Esophagus squamous epithelium (tissue), 5 donors: ENCODE data around the gene SYT17. TPM values are rescaled to one million over a fixed set of nuclear protein-coding genes. Genes with fewer than 3 reads are reported as not detected.

Experiments used
- DNase-seq: peaks from one replicate; lab custom pipeline; 2025; lab: John Stamatoyannopoulos, UW
- H3K27ac ChIP-seq, 4 donors: fragments of 200-600 bp; sonication (generic); one replicate each; pipeline ENCODE4 v1.5.1; 2016 to 2019; ENCODE audit warnings: mild to moderate bottlenecking in 1 of 4
- H3K27me3 ChIP-seq, 4 donors: fragments of 200-600 bp; sonication (generic); 1 replicate in 3 of 4; 2 replicates in 1 of 4; pipeline versions ENCODE4 v1.5.1 to v1.6.0; 2017 to 2021; ENCODE audit warnings: antibody characterized with exemption in 1 of 4
- H3K36me3 ChIP-seq, 3 donors: fragments of 200-600 bp; sonication (generic); one replicate each; pipeline ENCODE4 v1.5.1; 2016 to 2019
- H3K4me1 ChIP-seq, 3 donors: fragments of 200-600 bp; sonication (generic); one replicate each; pipeline ENCODE4 v1.5.1; 2017 to 2019
- H3K4me3 ChIP-seq, 4 donors: fragments of 200-600 bp; sonication (generic); 1 replicate in 3 of 4; 2 replicates in 1 of 4; pipeline ENCODE4 v1.5.1; 2016 to 2019; ENCODE audit warnings: mild to moderate bottlenecking in 2 of 4, moderate library complexity in 1 of 4
- H3K9me3 ChIP-seq, 3 donors: fragments of 200-600 bp; sonication (generic); one replicate each; pipeline ENCODE4 v1.5.1; 2016 to 2019
- POLR2A ChIP-seq, 4 donors: fragments of 450-650 bp; IDR thresholded peaks; one replicate each; pipeline ENCODE4 v1.6.1; 2017; ENCODE audit warnings: antibody characterized with exemption in 4 of 4, mild to moderate bottlenecking in 4 of 4, moderate library complexity in 3 of 4
- WGBS, 2 donors: methylation state at CpG; one replicate each; pipeline ENCODE4 v1.1.5; 2018; 5-methylcytosine and 5-hydroxymethylcytosine counted together
- intact Hi-C: fragments of 100-400 bp; cut with DNase I; formaldehyde crosslinking; loops from one replicate; pipeline ENCODE4 v1.15.0; 2022
- total RNA-seq, 4 donors: library from RNA; depleted of rRNA; stranded (reverse); fragments of >200 nt; gene quantifications; one replicate each; pipeline ENCODE4 v1.1.0, GENCODE V29; 2016
- TF ChIP-seq, protein P1 (sequence below), 6 experiments: fragments of 450-650 bp in 4 of 6; fragments of 200-600 bp in 2 of 6; sonication (generic) in 2 of 6; IDR thresholded peaks; one replicate each; pipeline ENCODE4 v1.5.1; 2016 to 2019; ENCODE audit warnings: antibody characterized with exemption in 6 of 6, mild to moderate bottlenecking in 4 of 6, moderate library complexity in 4 of 6
- donor health status: DM: yes; HTN: yes; CAD: no.

SYT17 gene
- total RNA-seq, 4 donors from 2014 or later = 0.88 to 7.6 (median 4.7) TPM

DNA sequence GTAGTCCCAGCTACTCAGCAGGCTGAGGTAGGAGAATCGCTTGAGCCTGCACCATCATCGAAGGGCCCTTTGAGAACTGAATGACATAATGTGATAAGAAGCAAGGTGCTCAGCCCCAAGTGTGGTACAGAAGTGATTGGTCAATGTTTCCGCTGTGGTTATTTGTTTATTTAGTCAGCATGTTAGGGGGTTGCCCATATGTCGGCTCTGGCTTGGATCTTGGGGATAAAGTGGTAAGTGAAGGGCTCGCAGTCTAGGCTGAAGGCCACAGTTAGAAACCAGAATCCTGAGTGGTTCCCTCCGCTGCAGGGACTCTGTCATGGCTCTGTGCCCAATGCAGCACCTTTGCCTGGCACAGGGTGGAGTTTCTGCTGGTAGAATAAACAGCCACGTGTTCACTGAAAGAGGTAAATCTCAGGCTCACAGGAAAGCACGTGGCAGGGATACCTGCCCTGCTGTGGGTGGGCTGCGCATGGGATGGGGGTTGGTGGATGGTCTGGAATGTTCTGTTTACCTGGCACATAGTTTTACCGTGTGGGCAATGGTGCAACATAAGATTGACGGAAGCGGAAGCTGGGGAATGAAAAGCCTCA is 35.4 kb downstream of the SYT17 start:
- Histone ChIP-seq H3K9me3 (no peaks in the 10 kb centered on the region), H3K4me3 (no peak overlapping the region), H3K27ac (no peak overlapping the region), H3K27me3 (no peaks in the 10 kb centered on the region), H3K4me1 (no peaks in the 10 kb centered on the region), H3K36me3 (no peaks in the 10 kb centered on the region)
- no peak for DNase-seq
- intact Hi-C loops = no loop called here
- TF ChIP-seq, protein P1, sequence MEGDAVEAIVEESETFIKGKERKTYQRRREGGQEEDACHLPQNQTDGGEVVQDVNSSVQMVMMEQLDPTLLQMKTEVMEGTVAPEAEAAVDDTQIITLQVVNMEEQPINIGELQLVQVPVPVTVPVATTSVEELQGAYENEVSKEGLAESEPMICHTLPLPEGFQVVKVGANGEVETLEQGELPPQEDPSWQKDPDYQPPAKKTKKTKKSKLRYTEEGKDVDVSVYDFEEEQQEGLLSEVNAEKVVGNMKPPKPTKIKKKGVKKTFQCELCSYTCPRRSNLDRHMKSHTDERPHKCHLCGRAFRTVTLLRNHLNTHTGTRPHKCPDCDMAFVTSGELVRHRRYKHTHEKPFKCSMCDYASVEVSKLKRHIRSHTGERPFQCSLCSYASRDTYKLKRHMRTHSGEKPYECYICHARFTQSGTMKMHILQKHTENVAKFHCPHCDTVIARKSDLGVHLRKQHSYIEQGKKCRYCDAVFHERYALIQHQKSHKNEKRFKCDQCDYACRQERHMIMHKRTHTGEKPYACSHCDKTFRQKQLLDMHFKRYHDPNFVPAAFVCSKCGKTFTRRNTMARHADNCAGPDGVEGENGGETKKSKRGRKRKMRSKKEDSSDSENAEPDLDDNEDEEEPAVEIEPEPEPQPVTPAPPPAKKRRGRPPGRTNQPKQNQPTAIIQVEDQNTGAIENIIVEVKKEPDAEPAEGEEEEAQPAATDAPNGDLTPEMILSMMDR (IDR thresholded peaks at IDR 0.05) = no peak
- no peak for TF ChIP-seq POLR2A (IDR thresholded peaks at IDR 0.05)
- 64 to 74% methylated on average over 11 of the region's 12 CpGs for WGBS, 2 donors

DNA sequence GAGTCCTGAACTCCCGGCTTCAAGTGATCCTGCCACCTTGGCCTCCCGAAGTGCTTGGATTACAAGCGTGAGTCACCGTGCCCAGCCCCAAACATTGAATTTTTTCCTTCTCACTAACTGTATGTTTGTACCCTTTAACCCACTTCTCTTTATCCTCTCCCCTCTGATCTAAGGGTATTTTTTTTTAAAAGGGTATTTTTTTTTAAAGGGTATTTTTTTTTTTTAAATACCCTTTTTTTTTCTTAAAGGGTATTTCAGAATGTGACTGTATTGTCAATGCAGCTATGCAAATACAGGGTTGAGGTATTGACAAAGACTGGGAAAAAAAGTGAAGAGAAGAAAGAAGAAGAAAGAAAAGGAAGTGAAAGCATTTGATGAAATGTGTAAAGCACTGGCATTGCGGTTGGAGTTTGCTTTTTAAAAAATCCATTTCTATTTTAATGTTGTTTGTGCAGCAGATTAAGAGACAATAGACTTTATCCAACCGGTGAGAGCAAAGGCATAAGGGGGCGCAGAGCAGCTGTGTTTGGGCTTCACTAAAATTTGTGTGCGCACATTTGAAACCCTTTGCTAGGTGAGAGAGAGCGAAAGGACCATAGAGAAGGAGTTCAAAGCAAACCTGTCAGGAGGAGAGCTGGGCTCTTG is 42.4 kb downstream of the SYT17 start:
- H3K27ac ChIP-seq = no peak overlapping the region

DNA sequence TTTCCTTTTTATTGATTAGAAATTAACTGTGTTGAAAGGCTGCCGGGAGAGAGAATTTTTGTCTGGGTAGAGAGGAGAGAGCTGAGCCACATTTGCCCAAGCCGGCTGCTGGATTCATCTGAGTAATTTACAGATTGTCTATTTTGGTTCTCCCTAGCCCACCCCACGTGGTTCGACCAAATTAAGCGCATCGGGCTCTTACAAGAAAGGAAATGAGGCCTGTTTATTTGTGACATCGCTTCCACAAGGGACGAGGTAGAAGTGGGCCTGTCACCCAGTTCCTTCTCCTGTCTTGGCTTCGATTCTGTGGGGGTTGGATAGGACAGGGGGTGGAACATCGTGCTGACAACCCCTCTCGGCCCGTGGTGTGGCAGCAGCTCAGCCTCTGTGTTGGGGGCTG is 42.9 kb downstream of the SYT17 start:
- DNase-seq = no peak
- no peak overlapping the region for H3K4me3 ChIP-seq
- intact Hi-C loops = no loop called here
- H3K27ac ChIP-seq = no peak overlapping the region
- H3K36me3 ChIP-seq = no peaks in the 10 kb centered on the region
- peaks cover 0 to 18% (median 8%) of the 10 kb centered on the region in 3 donors for H3K9me3 ChIP-seq
- TF ChIP-seq, protein P1 (IDR thresholded peaks at IDR 0.05) = no peak
- no peak for TF ChIP-seq POLR2A (IDR thresholded peaks at IDR 0.05)
- WGBS, 2 donors = 48 to 75% methylated on average over 10 to 12 of the region's 12 CpGs
- H3K4me1 ChIP-seq = no peaks in the 10 kb centered on the region
- H3K27me3 ChIP-seq = no peaks in the 10 kb centered on the region

More for the DNA sequence above, 42.4 kb downstream of the SYT17 start:
- WGBS, 2 donors = 35 to 40% methylated on average over 9 of the region's 9 CpGs
- Histone ChIP-seq H3K36me3 (no peaks in the 10 kb centered on the region), H3K27me3 (no peaks in the 10 kb centered on the region), H3K4me3 (no peak overlapping the region), H3K4me1 (no peaks in the 10 kb centered on the region), H3K9me3 (peaks cover 0 to 18% (median 8%) of the 10 kb centered on the region in 3 donors)
- TF ChIP-seq, protein P1 (IDR thresholded peaks at IDR 0.05) = no peak
- no peak for TF ChIP-seq POLR2A (IDR thresholded peaks at IDR 0.05)
- intact Hi-C loops = no loop called here
- no peak for DNase-seq

DNA sequence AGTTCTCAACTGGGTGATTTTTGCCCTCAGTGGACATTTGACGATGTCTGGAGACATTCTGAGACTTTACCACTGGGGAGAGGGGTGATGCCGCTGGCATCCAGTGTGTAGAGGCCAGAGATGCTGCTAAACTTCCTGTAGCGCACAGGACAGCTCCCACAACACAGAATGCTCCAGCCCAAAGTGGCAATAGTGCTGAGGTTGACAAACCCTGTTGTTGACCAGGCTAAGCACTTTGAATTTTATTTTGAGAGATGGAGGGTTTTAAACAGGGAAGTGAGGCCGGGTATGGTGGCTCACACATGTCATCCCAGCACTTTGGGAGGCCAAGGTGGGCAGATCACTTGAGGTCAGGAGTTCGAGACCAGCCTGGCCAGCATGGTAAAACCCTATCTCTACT is 44.0 kb downstream of the SYT17 start:
- intact Hi-C loops = no loop called here
- no peak for DNase-seq
- Histone ChIP-seq H3K36me3 (no peaks in the 10 kb centered on the region), H3K4me1 (no peaks in the 10 kb centered on the region), H3K4me3 (no peak overlapping the region), H3K9me3 (peaks cover 0 to 18% (median 8%) of the 10 kb centered on the region in 3 donors), H3K27ac (no peak overlapping the region), H3K27me3 (no peaks in the 10 kb centered on the region)
- 100% methylated on average over 5 of the region's 5 CpGs for WGBS, 2 donors
- TF ChIP-seq POLR2A (IDR thresholded peaks at IDR 0.05) = no peak
- TF ChIP-seq, protein P1 (IDR thresholded peaks at IDR 0.05) = no peak

DNA sequence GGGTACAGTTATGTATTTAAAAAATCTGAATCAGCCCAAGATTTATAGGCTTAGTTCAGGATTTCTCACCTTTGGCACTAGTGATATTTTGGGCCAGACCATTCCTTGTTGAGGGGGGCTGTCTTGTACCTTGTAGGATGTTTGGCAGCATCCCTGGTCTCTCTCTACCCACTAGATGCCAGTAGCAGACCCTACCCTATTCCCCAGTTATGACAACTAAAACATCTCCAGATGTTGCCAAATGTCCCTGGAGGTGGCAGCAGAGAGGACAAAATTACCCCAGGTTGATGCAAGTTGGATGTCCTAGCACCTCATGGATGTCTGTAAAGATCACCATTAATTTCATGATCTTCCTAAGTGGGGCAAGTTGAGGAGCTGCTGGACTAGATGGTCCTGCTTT is 45.8 kb downstream of the SYT17 start:
- TF ChIP-seq POLR2A (IDR thresholded peaks at IDR 0.05) = no peak
- TF ChIP-seq, protein P1 (IDR thresholded peaks at IDR 0.05) = no peak
- Histone ChIP-seq H3K36me3 (no peaks in the 10 kb centered on the region), H3K27me3 (no peaks in the 10 kb centered on the region), H3K4me3 (no peak overlapping the region), H3K4me1 (no peaks in the 10 kb centered on the region), H3K9me3 (peaks cover 0 to 18% (median 8%) of the 10 kb centered on the region in 3 donors), H3K27ac (no peak overlapping the region)
- DNase-seq = no peak
- intact Hi-C loops = no loop called here
